Chondrocyte (in vitro differentiated cells): ENCODE measurements around the gene TTC28. TPM values are rescaled to one million over a fixed set of nuclear protein-coding genes. Genes with fewer than 3 reads are reported as not detected.
"Not testable (repeated sequence)": the region's sequence is repeated elsewhere in the genome, so short reads cannot be mapped to it uniquely, and the experiment has no call there.

ENCODE experiments used
- DNase-seq: peaks from one replicate; pipeline ENCODE4 v3.0.0; 2021; ENCODE audit warnings: mixed read lengths, low spot score
- H3K27ac Mint-ChIP-seq: one replicate; pipeline ENCODE4 v1.8.0; 2021; ENCODE audit warnings: mild to moderate bottlenecking, moderate library complexity, mixed read lengths; ENCODE audit not compliant: unreplicated experiment
- H3K27me3 Mint-ChIP-seq: 2 replicates; pipeline ENCODE4 v1.8.0; 2021; ENCODE audit warnings: low read depth, mixed read lengths
- H3K36me3 Mint-ChIP-seq: 2 replicates; pipeline ENCODE4 v1.8.0; 2021; ENCODE audit warnings: low read depth, mixed read lengths
- H3K4me1 Mint-ChIP-seq: 2 replicates; pipeline ENCODE4 v1.8.0; 2021; ENCODE audit warnings: low read depth, mild to moderate bottlenecking, mixed read lengths
- H3K4me3 Mint-ChIP-seq: one replicate; pipeline ENCODE4 v1.8.0; 2021; ENCODE audit warnings: mild to moderate bottlenecking, moderate library complexity, mixed read lengths; ENCODE audit not compliant: unreplicated experiment
- H3K9me3 Mint-ChIP-seq: 2 replicates; pipeline ENCODE4 v1.8.0; 2021; ENCODE audit warnings: low read depth, mixed read lengths
- long read RNA-seq: library from polyadenylated mRNA; stranded (forward); transcript quantifications from one replicate; pipeline ENCODE4 v2.0.0, GENCODE V29; 2021
- total RNA-seq: library from RNA; stranded (reverse); gene quantifications from 3 replicates; pipeline ENCODE4 v1.2.1, GENCODE V29; 2021
- TF ChIP-seq, protein P1 (sequence below): fragments of 200-600 bp; sonication (generic); IDR thresholded peaks from 2 replicates; pipeline ENCODE4 v1.5.0; 2021; ENCODE audit warnings: antibody characterized with exemption, mild to moderate bottlenecking, moderate library complexity

The TTC28 gene
- total RNA-seq = 36.7 to 52.2 TPM (median 38.3 TPM) in 3 replicates
- long read RNA-seq, full-length matches to known transcripts = 2 of 16 reads
- long read RNA-seq, partial matches to known transcripts = 1 of 16 reads
- long read RNA-seq, other reads (novel, unspliced or antisense) = 13 of 16 reads

DNA sequence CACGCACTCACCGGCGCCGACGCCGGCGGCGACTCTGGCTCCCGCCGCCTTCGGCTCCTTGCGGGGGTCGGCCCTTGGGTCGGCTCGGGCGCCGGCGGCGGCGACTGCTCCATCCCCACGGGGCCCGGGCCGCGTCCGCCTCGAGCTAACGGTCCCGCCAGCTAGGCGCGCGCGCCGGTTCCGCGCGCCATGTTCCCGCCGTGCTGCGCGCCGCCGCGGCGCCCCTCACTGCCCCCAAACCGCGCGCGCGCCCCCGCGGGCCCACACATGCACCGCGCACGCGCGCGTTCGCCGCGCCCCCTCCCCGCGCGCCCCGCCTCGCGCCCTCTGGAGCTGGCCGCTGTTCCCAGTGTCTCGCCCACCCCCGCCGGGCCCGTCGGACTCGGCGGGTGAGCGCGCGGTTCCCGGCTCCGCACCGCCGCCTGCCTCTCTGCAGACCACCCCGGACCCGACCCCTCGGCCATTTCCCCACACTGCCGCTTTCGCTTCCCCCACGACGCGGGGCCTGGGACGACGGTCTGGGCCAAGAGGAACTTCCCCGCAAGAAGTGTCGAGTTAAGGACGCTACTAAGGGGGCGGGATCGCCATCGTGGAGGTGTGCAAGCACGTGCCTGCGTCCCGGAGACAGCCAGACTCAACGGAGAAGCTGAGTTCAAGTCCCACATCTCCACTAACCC is at the start of gene TTC28:
TSS of gene TTC28 (minus strand) at position 230 of the 677 bp plus-strand sequence. CDS start at position 113, 117 bp downstream.
- Mint-ChIP-seq H3K27ac (peak within 1 kb of the TSS; percentile 84), H3K4me1 (peaks cover 13% of the 10 kb centered on the region), H3K4me3 (peak within 1 kb of the TSS; percentile 89)
- not testable (repeated sequence) for H3K9me3 Mint-ChIP-seq, H3K27me3 Mint-ChIP-seq, H3K36me3 Mint-ChIP-seq
- peak; percentile 90 for DNase-seq

DNA sequence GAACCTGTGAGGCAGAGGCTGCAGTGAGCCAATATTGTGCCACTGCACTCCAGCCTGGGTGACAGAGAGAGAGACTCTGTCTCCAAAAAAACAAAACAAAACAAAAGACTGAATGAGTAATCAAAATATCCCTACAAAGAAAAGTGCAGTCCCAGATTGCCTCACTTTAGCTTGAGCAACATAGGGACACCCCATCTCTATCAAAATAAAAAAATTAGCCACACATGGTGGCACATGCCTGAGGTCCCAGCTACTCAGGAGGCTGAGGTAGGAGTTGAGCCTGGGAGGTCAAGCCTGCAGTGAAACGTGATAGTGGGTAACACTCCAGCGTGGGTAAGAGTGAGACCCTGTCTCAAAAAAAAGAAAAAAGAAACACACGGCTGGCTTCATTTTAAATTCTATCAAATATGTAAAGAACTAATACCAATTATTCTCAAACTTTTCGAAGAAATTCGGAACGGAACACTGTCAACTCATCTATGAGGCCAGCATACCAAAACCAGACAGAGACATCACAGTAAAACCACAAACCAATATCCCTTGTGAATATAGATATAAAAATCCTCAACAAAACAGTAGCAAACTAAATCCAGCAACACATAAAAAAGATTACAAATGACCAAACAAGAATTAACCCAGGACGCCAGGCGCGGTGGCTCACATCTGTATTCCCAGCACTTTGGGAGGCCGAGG is 49.1 kb upstream of the TTC28 start:
- H3K4me3 Mint-ChIP-seq = no peak overlapping the region
- H3K27ac Mint-ChIP-seq = no peak overlapping the region
- H3K9me3 Mint-ChIP-seq = no peaks in the 10 kb centered on the region
- TF ChIP-seq, protein P1, sequence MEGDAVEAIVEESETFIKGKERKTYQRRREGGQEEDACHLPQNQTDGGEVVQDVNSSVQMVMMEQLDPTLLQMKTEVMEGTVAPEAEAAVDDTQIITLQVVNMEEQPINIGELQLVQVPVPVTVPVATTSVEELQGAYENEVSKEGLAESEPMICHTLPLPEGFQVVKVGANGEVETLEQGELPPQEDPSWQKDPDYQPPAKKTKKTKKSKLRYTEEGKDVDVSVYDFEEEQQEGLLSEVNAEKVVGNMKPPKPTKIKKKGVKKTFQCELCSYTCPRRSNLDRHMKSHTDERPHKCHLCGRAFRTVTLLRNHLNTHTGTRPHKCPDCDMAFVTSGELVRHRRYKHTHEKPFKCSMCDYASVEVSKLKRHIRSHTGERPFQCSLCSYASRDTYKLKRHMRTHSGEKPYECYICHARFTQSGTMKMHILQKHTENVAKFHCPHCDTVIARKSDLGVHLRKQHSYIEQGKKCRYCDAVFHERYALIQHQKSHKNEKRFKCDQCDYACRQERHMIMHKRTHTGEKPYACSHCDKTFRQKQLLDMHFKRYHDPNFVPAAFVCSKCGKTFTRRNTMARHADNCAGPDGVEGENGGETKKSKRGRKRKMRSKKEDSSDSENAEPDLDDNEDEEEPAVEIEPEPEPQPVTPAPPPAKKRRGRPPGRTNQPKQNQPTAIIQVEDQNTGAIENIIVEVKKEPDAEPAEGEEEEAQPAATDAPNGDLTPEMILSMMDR = no peak
- peaks cover 5% of the 10 kb centered on the region for H3K4me1 Mint-ChIP-seq
- H3K36me3 Mint-ChIP-seq = peaks cover 1% of the 10 kb centered on the region
- H3K27me3 Mint-ChIP-seq = no peaks in the 10 kb centered on the region
- no peak for DNase-seq

DNA sequence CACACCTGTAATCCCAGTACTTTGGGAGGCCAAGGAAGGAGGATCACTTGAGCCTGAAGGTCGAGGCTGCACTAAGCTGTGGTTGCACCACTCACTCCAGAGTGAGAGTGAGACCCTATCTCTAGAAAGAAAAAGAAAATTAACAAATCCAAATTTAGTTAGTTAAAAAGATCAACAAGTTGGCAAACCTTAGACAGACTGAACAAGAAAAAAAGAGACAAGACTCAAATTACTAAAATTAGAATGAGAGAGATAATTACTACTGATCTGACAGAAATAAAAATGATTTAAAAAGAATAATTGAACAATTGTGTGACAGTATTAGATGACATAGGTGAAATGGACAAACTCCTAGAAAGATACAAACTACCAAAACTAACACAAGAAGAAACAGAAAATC is 48.4 kb upstream of the TTC28 start:
- TF ChIP-seq, protein P1 = no peak
- no peak for DNase-seq
- Mint-ChIP-seq H3K4me1 (peaks cover 5% of the 10 kb centered on the region), H3K36me3 (peaks cover 3% of the 10 kb centered on the region), H3K9me3 (no peaks in the 10 kb centered on the region), H3K27ac (no peak overlapping the region), H3K27me3 (no peaks in the 10 kb centered on the region), H3K4me3 (no peak overlapping the region)

DNA sequence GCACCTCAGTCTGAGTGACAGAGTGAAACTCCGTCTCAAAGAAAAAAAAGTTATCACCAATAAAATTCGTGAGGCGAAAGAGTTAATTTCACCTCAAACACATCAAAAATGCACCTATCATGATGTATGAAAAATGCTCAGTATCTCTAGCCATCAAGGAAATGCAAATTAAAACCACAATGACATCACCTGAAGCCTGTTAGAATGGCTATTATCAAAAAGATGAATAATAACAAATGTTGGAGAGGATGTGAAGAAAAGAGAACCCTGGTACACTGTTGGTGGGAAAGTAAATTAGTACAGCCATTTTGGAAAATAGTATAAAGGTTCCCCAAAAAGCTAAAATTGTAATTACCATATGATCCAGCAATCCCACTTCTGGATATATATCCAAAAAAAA is 38.4 kb upstream of the TTC28 start:
- TF ChIP-seq, protein P1 = no peak
- peaks cover 28% of the 10 kb centered on the region for H3K4me1 Mint-ChIP-seq
- H3K27ac Mint-ChIP-seq = no peak overlapping the region
- no peak overlapping the region for H3K4me3 Mint-ChIP-seq
- H3K9me3 Mint-ChIP-seq = no peaks in the 10 kb centered on the region
- no peaks in the 10 kb centered on the region for H3K36me3 Mint-ChIP-seq
- no peaks in the 10 kb centered on the region for H3K27me3 Mint-ChIP-seq
- DNase-seq = no peak

DNA sequence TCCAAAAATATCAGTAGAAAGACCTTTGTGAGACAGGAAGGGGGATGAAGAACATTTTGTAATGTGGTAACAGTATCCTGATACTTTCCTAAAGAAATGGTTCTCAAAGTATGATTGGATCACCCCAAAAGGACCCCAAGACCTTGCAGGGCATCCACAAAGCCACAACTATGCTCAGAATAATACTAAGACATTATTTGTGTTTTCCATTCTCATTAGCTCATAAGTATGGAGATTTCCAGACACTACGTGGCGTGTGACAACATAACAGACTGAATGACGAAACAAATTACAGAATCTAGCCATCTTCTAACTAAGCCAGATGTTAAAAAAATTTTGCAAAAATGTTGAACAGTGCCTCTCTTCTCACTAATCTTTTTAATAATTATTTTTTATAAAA is 37.0 kb upstream of the TTC28 start:
- H3K27me3 Mint-ChIP-seq = no peaks in the 10 kb centered on the region
- TF ChIP-seq, protein P1 = no peak
- peaks cover 41% of the 10 kb centered on the region for H3K4me1 Mint-ChIP-seq
- no peaks in the 10 kb centered on the region for H3K36me3 Mint-ChIP-seq
- no peaks in the 10 kb centered on the region for H3K9me3 Mint-ChIP-seq
- H3K4me3 Mint-ChIP-seq = no peak overlapping the region
- no peak for DNase-seq
- no peak overlapping the region for H3K27ac Mint-ChIP-seq
